SH-SY5Y (cell line): ENCODE measurements around the gene BEST3.

Experiments used
- GATA2 ChIP-seq: IDR thresholded peaks from 2 replicates; pipeline ENCODE4 v1.6.1; 2011; ENCODE audit warnings: mild to moderate bottlenecking, low read depth, low read length
- GATA3 ChIP-seq: IDR thresholded peaks from 2 replicates; pipeline ENCODE4 v1.6.1; 2011; ENCODE audit warnings: low read depth, mild to moderate bottlenecking, low read length, moderate library complexity

BEST3 gene

GRCh38 chr12:69641546-69641945 lies 57.6 kb downstream of the BEST3 start:
- no peak for TF ChIP-seq GATA2
- TF ChIP-seq GATA3 = no peak

GRCh38 chr12:69639400-69640016 lies 59.6 kb downstream of the BEST3 start:
- no peak for TF ChIP-seq GATA3
- TF ChIP-seq GATA2 = no peak

- no peak for TF ChIP-seq GATA3
- no peak for TF ChIP-seq GATA2
Observed at GRCh38 chr12:69633061-69633460, 66.0 kb downstream of the BEST3 start.

GRCh38 chr12:69630191-69630590 lies 68.9 kb downstream of the BEST3 start:
- TF ChIP-seq GATA2 (no peak), GATA3 (no peak)

GRCh38 chr12:69627501-69627900 lies 71.6 kb downstream of the BEST3 start:
- no peak for TF ChIP-seq GATA3
- TF ChIP-seq GATA2 = no peak

- TF ChIP-seq GATA2 (peak; percentile 88), GATA3 (no peak)
Observed at GRCh38 chr12:69623970-69624369, 75.1 kb downstream of the BEST3 start.

- TF ChIP-seq GATA2 (no peak), GATA3 (no peak)
Observed at GRCh38 chr12:69621551-69621950, 77.6 kb downstream of the BEST3 start.

- TF ChIP-seq GATA2 (no peak), GATA3 (no peak)
Observed at GRCh38 chr12:69620921-69621320, 78.2 kb downstream of the BEST3 start.

- no peak for TF ChIP-seq GATA3
- no peak for TF ChIP-seq GATA2
Observed at GRCh38 chr12:69620077-69620476, 79.0 kb downstream of the BEST3 start.

- TF ChIP-seq GATA2 = no peak
- TF ChIP-seq GATA3 = no peak
Observed at GRCh38 chr12:69619050-69619449, 80.1 kb downstream of the BEST3 start.

- TF ChIP-seq GATA3 (no peak), GATA2 (no peak)
Observed at GRCh38 chr12:69616025-69616424, 83.1 kb downstream of the BEST3 start.

GRCh38 chr12:69613351-69613750 lies 85.8 kb downstream of the BEST3 start:
- TF ChIP-seq GATA2 (no peak), GATA3 (no peak)

GRCh38 chr12:69610729-69611128 lies 88.4 kb downstream of the BEST3 start, which contains the start of gene LRRC10:
TSS of gene LRRC10 (minus strand) at chr12:69610907. CDS start at chr12:69610838, 69 bp downstream.
- no peak for TF ChIP-seq GATA3
- no peak for TF ChIP-seq GATA2

GRCh38 chr12:69610126-69610525 lies 89.0 kb downstream of the BEST3 start:
- TF ChIP-seq GATA3 (no peak), GATA2 (no peak)

GRCh38 chr12:69608114-69608513 lies 91.0 kb downstream of the BEST3 start:
- TF ChIP-seq GATA3 = no peak
- TF ChIP-seq GATA2 = no peak
